Activated naive CD8-positive, alpha-beta T cell (primary cell): Measurements from ENCODE around the gene TOR1B.
A peak's percentile ranks its signal among the peaks of the same experiment; 100 is the strongest.

ENCODE experiments used
- H3K27ac Mint-ChIP-seq: one replicate; pipeline ENCODE4 v1.8.0; 2021; ENCODE audit warnings: mixed read lengths
- H3K27me3 Mint-ChIP-seq: one replicate; pipeline ENCODE4 v1.8.0; 2021; ENCODE audit warnings: mixed read lengths
- H3K36me3 Mint-ChIP-seq: one replicate; pipeline ENCODE4 v1.8.0; 2021; ENCODE audit warnings: mixed read lengths
- H3K4me1 Mint-ChIP-seq: one replicate; pipeline ENCODE4 v1.8.0; 2021; ENCODE audit warnings: low read depth, mixed read lengths
- H3K4me3 Mint-ChIP-seq: one replicate; pipeline ENCODE4 v1.8.0; 2021; ENCODE audit warnings: mild to moderate bottlenecking, mixed read lengths
- H3K9me3 Mint-ChIP-seq: one replicate; pipeline ENCODE4 v1.8.0; 2021; ENCODE audit warnings: low read depth, mixed read lengths

Gene TOR1B

DNA sequence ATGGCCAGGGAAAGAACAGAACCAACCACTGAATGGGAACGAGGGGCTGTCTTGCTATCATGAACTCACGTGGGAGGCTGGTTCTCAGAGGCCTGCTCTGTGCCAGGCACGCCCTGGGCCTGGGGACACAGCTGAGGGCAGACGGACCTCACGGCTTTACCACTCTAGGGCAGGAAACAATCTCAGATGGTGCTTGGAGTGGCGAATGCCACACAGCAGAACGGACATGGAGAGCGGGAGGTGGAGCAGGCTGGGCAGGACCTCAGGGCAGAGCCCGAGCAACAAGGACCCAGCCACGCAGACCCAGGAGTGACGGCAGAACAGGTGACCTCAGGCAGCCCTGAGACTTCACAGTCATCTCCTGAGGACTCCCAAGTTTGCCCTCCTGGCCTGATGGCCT is 12.3 kb downstream of the TOR1B start:
- Mint-ChIP-seq H3K4me3 (no peak overlapping the region), H3K9me3 (no peaks in the 10 kb centered on the region), H3K4me1 (peaks cover 10% of the 10 kb centered on the region), H3K27me3 (no peaks in the 10 kb centered on the region), H3K36me3 (peaks cover 5% of the 10 kb centered on the region), H3K27ac (no peak overlapping the region)

DNA sequence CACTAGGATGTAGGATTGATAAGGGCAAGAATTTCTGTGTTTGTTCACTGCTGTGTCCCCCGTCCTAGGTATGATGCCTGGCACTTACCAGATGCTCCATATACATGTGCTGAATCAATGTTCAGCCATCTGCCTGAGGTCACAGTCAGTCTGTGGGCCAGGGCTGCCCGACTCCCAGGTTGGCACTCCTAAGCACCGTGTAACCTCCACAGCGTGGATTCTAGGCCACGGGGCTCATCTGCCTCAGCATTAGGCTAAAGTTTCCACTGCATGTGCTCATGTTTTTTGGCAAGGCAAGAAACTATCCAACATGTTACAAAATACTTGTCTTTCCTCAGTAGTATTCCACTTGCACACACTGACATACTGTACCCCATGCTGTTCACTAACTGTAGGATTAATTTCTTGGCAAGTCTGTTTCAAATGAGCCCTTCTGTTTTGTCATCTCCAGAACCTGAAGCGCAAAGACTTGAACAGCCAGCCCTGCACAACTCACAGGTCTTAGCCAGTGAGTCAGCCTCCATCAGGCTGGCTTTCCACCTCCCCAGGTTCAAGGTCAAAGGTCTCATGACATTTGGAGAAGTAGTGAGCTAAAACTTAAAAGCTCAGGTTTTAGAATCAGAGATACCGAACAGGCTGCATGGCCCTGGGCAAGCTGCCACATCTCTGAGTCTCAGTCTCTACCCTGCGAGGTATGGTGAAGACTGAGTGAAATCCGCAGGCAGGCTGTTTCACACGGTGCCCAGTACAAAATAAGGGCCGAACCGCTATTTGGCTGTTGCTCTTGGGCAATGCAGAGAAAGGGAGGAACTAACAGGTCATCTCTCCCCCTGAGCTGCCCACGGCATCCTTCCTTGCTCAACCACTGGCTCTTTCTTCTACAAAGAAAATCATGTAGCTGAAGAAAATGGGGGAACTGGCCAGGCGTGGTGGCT is 13.8 kb downstream of the TOR1B start:
- H3K4me1 Mint-ChIP-seq = peaks cover 5% of the 10 kb centered on the region
- peaks cover 5% of the 10 kb centered on the region for H3K36me3 Mint-ChIP-seq
- no peaks in the 10 kb centered on the region for H3K9me3 Mint-ChIP-seq
- H3K27ac Mint-ChIP-seq = no peak overlapping the region
- H3K4me3 Mint-ChIP-seq = no peak overlapping the region
- no peaks in the 10 kb centered on the region for H3K27me3 Mint-ChIP-seq

DNA sequence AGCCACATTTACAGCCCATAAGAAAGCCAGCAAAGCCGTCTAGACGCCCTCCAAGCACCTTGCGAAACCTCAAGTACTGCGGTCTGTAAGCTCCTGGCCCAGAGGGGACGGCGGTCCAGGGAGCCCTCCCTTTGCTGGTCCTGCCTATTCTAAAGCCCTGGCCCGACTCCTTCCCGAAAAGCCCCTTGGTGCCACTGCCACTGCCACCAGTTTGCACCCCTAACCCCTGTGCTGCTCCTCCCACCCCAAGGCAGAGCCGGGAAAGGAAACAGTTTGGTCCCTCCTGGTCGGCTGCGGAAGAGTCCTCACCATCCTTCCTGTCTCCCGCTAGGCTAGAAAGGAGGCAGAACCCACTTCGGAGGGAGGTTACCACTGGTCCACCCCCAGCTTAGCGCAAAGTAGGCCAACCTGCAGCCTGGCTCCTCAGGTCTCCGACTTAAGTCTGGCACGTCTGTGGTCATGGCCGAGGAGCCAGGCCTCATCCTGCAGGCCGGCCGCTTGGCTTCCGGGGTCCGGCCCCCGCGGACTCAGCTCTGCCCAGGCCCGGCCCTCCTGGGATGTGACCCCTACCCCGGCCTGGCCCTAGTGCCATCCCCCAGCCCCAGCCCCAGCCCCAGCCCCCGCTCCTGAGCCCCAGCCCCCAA is 20.0 kb downstream of the TOR1B start:
- peak overlapping the region; percentile 86 for H3K4me3 Mint-ChIP-seq
- no peaks in the 10 kb centered on the region for H3K9me3 Mint-ChIP-seq
- peaks cover 12% of the 10 kb centered on the region for H3K4me1 Mint-ChIP-seq
- H3K36me3 Mint-ChIP-seq = peaks cover 5% of the 10 kb centered on the region
- no peaks in the 10 kb centered on the region for H3K27me3 Mint-ChIP-seq
- peak overlapping the region; percentile 46 for H3K27ac Mint-ChIP-seq

DNA sequence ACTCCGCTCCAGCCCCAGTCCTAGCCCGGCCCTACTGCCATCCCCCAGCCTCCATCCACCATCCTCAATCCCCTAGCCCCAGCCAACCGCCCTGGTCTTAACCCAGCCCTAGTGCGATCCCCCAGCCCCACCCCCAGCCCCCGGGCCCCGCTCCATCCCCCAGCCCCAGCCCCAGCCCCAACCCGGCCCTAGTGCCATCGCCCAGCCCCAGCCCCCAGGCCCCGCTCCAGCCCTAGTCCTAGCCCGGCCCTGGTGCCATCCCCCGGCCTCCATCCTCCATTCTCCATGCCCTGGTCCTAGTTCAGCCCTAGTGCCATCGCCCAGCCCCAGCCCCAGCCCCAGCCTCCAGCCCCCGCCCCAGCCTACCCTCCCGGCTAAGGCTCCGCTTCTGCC is 20.6 kb downstream of the TOR1B start:
- Mint-ChIP-seq H3K27me3 (no peaks in the 10 kb centered on the region), H3K4me3 (peak overlapping the region; percentile 86), H3K4me1 (peaks cover 11% of the 10 kb centered on the region), H3K27ac (no peak overlapping the region), H3K36me3 (peaks cover 3% of the 10 kb centered on the region), H3K9me3 (no peaks in the 10 kb centered on the region)

DNA sequence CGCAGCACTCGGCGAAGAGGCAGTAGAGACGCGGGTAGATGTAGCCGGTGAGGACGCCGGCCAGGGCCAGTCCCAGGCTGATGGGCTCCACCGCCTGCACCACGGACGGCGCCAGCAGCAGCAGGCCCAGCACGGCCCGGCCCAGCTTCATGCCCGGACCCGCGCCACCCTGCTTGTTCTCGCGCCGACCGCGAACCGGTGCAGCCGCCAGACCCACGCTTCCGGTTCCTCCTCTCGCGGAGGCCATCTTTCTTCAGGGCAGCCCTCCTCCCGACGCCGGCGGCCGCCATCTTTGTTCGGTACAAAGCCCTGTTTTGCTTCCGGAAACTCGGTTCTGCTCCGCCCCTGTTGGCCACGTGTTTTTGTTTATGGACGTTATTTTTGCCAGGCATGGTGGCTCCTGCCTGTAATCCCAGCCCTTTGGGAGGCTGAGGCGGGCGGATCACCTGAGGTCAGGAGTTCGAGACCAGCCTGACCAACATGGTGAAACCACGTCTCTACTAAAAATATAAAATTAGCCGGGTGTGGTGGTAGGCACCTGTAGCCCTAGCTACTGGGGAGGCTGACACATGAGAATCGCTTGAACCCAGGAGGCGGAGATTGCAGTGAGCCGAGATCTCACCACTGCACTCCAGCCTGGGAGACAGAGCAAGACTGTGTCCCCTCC is 21.1 kb downstream of the TOR1B start, which contains the start of gene TOR1A:
TSS of gene TOR1A (minus strand) at position 202 of the 667 bp plus-strand sequence. CDS start at position 151, 51 bp downstream.
- Mint-ChIP-seq H3K4me3 (peak within 1 kb of the TSS; percentile 86), H3K36me3 (peaks cover 3% of the 10 kb centered on the region), H3K4me1 (peaks cover 11% of the 10 kb centered on the region), H3K9me3 (no peaks in the 10 kb centered on the region), H3K27me3 (no peaks in the 10 kb centered on the region), H3K27ac (peak within 1 kb of the TSS; percentile 85)

DNA sequence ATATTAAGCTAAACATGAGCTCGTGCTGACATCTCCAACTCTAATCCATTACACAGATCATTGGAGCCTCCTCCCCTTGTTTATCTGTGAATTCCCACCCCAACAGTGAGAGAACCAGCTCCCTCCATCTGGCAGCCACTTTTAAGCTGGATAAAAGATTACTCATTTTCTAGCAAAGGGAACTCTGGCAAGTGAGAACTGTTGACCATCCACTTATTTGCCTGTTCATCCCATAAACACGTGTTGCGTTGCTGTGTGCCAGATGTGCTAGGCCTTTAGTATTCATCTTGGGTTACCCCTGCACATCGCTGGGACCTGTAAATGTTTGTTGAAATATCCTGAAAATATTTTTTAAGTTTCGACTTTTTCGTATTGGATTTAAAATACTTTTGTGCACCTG is 23.4 kb downstream of the TOR1B start:
- Mint-ChIP-seq H3K27ac (no peak overlapping the region), H3K36me3 (peaks cover 3% of the 10 kb centered on the region), H3K4me3 (no peak overlapping the region), H3K27me3 (no peaks in the 10 kb centered on the region), H3K9me3 (no peaks in the 10 kb centered on the region), H3K4me1 (peaks cover 12% of the 10 kb centered on the region)

DNA sequence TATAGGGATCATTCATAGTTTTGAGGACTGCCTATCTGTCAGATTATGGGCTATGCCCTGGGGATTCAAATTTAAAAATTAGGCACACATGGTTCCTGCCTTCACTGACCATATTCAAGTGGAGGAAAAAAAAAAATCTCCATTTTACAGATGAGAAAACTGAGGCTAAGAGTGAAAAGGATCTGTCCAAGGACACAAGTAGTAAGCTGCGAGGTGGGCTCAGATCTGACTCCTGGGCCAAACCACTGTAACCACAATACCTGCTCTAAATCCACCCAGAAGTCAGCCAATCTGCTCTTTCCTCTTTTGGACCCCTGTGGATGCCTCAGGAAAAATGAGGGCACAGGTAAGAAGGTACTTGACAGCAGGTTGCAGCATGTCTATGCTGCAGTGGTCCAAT is 23.8 kb downstream of the TOR1B start:
- H3K27ac Mint-ChIP-seq = no peak overlapping the region
- no peak overlapping the region for H3K4me3 Mint-ChIP-seq
- H3K27me3 Mint-ChIP-seq = no peaks in the 10 kb centered on the region
- H3K36me3 Mint-ChIP-seq = peaks cover 3% of the 10 kb centered on the region
- no peaks in the 10 kb centered on the region for H3K9me3 Mint-ChIP-seq
- peaks cover 14% of the 10 kb centered on the region for H3K4me1 Mint-ChIP-seq

DNA sequence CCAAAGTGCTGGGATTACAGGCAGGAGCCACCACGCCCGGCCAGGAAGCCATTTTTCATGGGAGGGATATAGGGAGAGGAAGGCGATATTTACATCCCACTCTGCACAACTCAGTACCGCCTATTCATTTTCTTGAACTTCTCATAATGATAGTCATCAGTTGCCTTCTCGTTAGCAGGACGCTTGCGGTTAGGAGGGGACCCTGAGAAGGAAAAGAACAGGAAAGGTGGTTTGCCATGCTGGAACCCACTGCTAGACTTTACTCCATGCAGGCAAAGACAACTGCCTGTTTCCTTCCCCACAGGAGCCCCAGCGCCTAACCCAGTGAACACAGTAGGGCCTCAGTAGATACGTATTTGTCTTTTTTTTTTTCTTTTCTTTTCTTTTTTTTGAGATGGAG is 25.1 kb downstream of the TOR1B start:
- peaks cover 6% of the 10 kb centered on the region for H3K4me1 Mint-ChIP-seq
- no peak overlapping the region for H3K27ac Mint-ChIP-seq
- H3K9me3 Mint-ChIP-seq = no peaks in the 10 kb centered on the region
- H3K27me3 Mint-ChIP-seq = no peaks in the 10 kb centered on the region
- no peak overlapping the region for H3K4me3 Mint-ChIP-seq
- no peaks in the 10 kb centered on the region for H3K36me3 Mint-ChIP-seq

DNA sequence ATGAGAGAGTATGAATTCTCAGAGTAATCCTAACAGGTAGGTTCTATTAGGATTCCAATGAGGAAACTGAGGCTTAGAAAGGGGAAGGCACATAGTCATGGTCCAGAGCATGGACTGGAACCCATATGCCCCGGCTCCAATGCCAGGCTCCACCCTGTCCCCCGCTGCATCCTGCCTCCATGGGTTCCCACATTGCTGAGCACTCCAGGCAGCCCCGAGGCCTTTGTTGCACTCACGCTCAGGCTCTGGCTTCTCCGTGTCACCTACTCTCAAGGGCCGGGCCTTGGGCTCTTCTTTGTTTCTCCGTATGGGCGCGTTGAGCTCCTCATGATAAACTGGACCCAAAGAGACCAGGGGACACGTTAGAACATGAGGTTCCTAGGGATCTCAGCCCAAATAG is 26.0 kb downstream of the TOR1B start:
- no peak overlapping the region for H3K27ac Mint-ChIP-seq
- H3K36me3 Mint-ChIP-seq = peaks cover 5% of the 10 kb centered on the region
- no peaks in the 10 kb centered on the region for H3K9me3 Mint-ChIP-seq
- peaks cover 14% of the 10 kb centered on the region for H3K4me1 Mint-ChIP-seq
- H3K27me3 Mint-ChIP-seq = no peaks in the 10 kb centered on the region
- no peak overlapping the region for H3K4me3 Mint-ChIP-seq

DNA sequence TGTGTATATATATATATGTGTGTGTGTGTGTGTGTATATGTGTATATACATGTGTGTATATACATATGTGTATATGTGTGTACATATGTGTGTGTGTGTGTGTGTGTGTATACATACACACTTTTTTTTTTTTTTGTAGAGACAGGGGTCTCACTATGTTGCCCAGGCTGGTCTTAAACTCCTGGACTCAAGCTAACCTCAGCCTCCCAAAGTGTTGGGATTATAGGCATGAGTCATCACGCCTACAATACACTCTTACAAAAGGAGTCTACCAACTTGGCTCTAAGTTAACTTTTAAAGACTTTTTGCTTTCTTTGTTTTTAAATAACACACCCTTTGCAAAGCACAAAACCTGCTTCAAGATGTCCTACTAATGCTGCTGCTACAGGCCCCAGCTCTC is 30.0 kb downstream of the TOR1B start:
- H3K27ac Mint-ChIP-seq = peak overlapping the region; percentile 54
- H3K4me3 Mint-ChIP-seq = peak overlapping the region; percentile 98
- peaks cover 41% of the 10 kb centered on the region for H3K4me1 Mint-ChIP-seq
- no peaks in the 10 kb centered on the region for H3K27me3 Mint-ChIP-seq
- no peaks in the 10 kb centered on the region for H3K9me3 Mint-ChIP-seq
- H3K36me3 Mint-ChIP-seq = peaks cover 6% of the 10 kb centered on the region

DNA sequence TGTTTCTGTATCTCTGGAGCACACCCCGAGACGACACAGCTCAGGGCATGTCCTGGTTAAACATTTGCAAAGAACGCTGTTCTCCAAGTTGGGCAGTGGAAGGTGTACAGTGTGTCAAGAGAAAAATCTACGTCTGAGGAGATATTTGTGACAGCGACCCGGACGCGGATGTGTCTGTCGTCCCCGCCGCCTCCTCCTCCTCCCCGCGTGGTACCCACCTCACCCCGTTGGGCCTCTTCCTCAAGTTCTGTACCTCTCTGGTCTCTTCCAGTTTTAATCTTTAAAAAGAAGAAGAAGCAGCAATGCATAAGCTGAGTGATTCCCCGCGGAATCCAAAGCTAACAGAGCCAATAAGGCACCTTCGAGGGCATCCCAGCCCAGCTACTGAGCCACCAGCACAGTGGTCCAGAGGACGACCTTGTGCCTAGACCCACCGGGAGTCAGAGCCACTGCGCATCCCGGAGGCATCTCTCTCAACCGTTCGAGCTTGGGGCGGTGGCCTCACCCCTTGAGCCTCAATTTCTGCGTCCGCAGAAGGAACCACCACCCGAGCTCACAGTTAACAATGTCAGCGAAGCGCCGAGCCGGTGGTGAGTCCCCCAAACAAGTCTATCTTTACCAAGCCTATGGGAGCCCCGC is 31.6 kb downstream of the TOR1B start:
- Mint-ChIP-seq H3K9me3 (no peaks in the 10 kb centered on the region), H3K36me3 (peaks cover 6% of the 10 kb centered on the region), H3K4me1 (peaks cover 56% of the 10 kb centered on the region), H3K27ac (peak overlapping the region; percentile 96), H3K27me3 (no peaks in the 10 kb centered on the region), H3K4me3 (peak overlapping the region; percentile 98)

DNA sequence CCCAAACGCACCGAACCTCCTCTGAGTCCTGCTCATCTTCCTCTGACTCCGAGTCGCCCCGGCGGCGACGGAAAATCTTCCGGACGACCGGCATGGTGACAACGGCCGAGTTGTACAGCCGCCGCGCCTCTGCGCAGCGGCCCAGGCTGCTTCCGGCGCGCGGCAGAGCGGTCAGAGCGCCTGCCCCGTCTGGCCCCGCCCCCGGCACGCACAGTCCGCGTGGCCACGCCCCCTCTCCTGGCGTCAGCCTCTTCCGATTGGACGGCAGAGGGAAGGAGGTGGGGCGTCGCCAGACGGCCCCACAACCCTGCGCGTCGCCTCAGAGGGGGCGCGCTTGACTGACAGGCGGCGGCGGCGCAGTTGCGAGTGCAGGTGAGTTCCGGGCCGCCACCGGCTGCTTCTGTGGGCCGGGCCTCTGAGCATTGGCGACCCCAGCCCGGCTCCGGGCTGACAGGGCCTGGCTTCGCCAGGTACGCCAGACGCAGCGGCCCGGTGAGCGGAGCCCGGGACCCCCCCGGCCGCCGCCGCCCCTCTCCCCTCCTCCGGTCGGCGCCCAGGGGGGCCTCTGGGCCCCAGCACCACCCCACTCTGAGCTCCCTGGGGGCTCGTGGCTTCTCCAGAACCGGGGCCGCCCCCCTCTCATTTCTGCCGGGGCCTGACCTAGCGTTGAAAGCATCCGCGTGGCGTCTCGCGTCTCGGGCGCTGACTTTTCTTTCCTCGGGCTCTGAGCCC is 32.3 kb downstream of the TOR1B start, which contains the start of the genes C9orf78 and USP20:
TSS of gene C9orf78 (minus strand) at position 148 of the 732 bp plus-strand sequence. CDS start at position 94, 54 bp downstream.
TSS of gene USP20 (plus strand) at position 331 of the 732 bp plus-strand sequence. CDS start 17,098 bp downstream, outside the sequence.
- Mint-ChIP-seq H3K4me3 (peak within 1 kb of the TSS; percentile 98), H3K27ac (peak within 1 kb of the TSS; percentile 96), H3K27me3 (no peaks in the 10 kb centered on the region), H3K9me3 (no peaks in the 10 kb centered on the region), H3K36me3 (peaks cover 6% of the 10 kb centered on the region), H3K4me1 (peaks cover 60% of the 10 kb centered on the region)

DNA sequence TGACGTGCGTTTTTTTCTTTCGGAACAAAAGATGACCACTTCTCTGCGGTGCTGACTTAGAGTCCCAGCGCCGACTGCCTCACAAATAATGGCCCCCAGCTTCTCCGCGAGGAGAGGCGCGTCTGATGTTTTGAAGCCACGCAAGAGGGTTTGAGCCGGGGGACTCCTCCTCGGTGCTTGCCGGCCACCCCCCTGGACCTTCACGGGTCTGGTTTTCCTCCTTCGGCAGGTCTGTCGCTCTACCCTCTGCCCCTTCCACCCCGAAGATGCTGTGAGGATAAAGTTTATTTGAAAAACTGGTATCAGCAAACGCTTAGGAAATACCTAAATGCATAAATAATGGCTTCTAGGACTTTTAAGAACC is 32.9 kb downstream of the TOR1B start:
- peaks cover 63% of the 10 kb centered on the region for H3K4me1 Mint-ChIP-seq
- H3K36me3 Mint-ChIP-seq = peaks cover 6% of the 10 kb centered on the region
- no peaks in the 10 kb centered on the region for H3K27me3 Mint-ChIP-seq

More for the DNA sequence above, 32.9 kb downstream of the TOR1B start:
- H3K9me3 Mint-ChIP-seq = no peaks in the 10 kb centered on the region
- H3K27ac Mint-ChIP-seq = peak overlapping the region; percentile 90
- peak overlapping the region; percentile 94 for H3K4me3 Mint-ChIP-seq
